Gastroesophageal sphincter (tissue), 4 donors: ENCODE results near the gene MCCD1. TPM values are rescaled to one million over a fixed set of nuclear protein-coding genes. Genes with fewer than 3 reads are reported as not detected.
"Not testable (repeated sequence)": the region's sequence is repeated elsewhere in the genome, so short reads cannot be mapped to it uniquely, and the experiment has no call there.

Experiments
- ATAC-seq: fragments of 150-250 bp; one replicate; pipeline ENCODE4 v1.9.1; 2016; ENCODE audit warnings: mild to moderate bottlenecking, moderate library complexity
- H3K27ac ChIP-seq, 4 donors: fragments of 200-600 bp; sonication (generic) in 3 of 4; 1 replicate in 3 of 4; 2 replicates in 1 of 4; pipeline ENCODE4 v1.5.1; 2016 to 2019
- H3K27me3 ChIP-seq: fragments of 200-600 bp; sonication (generic); one replicate; pipeline ENCODE4 v1.5.1; 2019
- H3K36me3 ChIP-seq, 2 donors: fragments of 200-600 bp; sonication (generic); one replicate each; pipeline ENCODE4 v1.5.1; 2019; ENCODE audit warnings: control low read depth in 1 of 2
- H3K4me1 ChIP-seq, 3 donors: fragments of 200-600 bp; sonication (generic); 1 replicate in 2 of 3; 2 replicates in 1 of 3; pipeline ENCODE4 v1.5.1; 2016 to 2019; ENCODE audit warnings: control low read depth in 2 of 3
- H3K4me3 ChIP-seq, 2 donors: fragments of 200-600 bp; sonication (generic); one replicate each; pipeline ENCODE4 v1.5.1; 2019; ENCODE audit warnings: mild to moderate bottlenecking in 1 of 2, moderate library complexity in 1 of 2
- H3K9me3 ChIP-seq, 3 donors: fragments of 200-600 bp; sonication (generic); one replicate each; pipeline ENCODE4 v1.5.1; 2017 to 2019; ENCODE audit warnings: control low read depth in 2 of 3
- EP300 ChIP-seq: sonication (generic); formaldehyde crosslinking; IDR thresholded peaks from one replicate; pipeline ENCODE4 v1.6.1; 2017; ENCODE audit warnings: antibody characterized with exemption, mild to moderate bottlenecking
- POLR2A ChIP-seq, 2 donors: fragments of 450-650 bp; IDR thresholded peaks; one replicate each; pipeline ENCODE4 v1.6.1; 2017; ENCODE audit warnings: antibody characterized with exemption in 2 of 2, mild to moderate bottlenecking in 2 of 2, moderate library complexity in 1 of 2
- POLR2AphosphoS5 ChIP-seq: sonication (generic); formaldehyde crosslinking; IDR thresholded peaks from one replicate; pipeline ENCODE4 v1.6.1; 2017; ENCODE audit warnings: antibody characterized with exemption
- WGBS, 2 donors: methylation state at CpG; one replicate each; pipeline ENCODE4 v1.1.5; 2018; ENCODE audit warnings: low coverage in 1 of 2; 5-methylcytosine and 5-hydroxymethylcytosine counted together
- total RNA-seq, 4 donors: library from RNA; depleted of rRNA; stranded (reverse); fragments of >200 nt; gene quantifications; one replicate each; pipeline ENCODE4 v1.1.0, GENCODE V29; 2016
- TF ChIP-seq, protein P1 (sequence below), 4 experiments: fragments of 200-600 bp in 2 of 4; fragments of 450-650 bp in 2 of 4; sonication (generic) in 1 of 4; IDR thresholded peaks; one replicate each; pipeline ENCODE4 v1.5.1; 2017 to 2019; ENCODE audit warnings: antibody characterized with exemption in 4 of 4, mild to moderate bottlenecking in 2 of 4, moderate library complexity in 2 of 4

The MCCD1 gene
- total RNA-seq, 4 donors from 2014 or later, result not detected

GRCh38 chr6:31485055-31485454, 43.7 kb upstream of the MCCD1 start:
- H3K9me3 ChIP-seq, result no peaks in the 10 kb centered on the region
- H3K4me1 ChIP-seq, result no peaks in the 10 kb centered on the region
- ATAC-seq, result no peak
- H3K36me3 ChIP-seq, result no peaks in the 10 kb centered on the region
- no peak overlapping the region for H3K4me3 ChIP-seq
- 75% methylated on average over 1 of the region's 1 CpG for WGBS, 2 donors
- H3K27ac ChIP-seq, result no peak overlapping the region
- peaks cover 8% of the 10 kb centered on the region for H3K27me3 ChIP-seq
- TF ChIP-seq POLR2AphosphoS5 (no peak), EP300 (no peak)
- TF ChIP-seq, protein P1, sequence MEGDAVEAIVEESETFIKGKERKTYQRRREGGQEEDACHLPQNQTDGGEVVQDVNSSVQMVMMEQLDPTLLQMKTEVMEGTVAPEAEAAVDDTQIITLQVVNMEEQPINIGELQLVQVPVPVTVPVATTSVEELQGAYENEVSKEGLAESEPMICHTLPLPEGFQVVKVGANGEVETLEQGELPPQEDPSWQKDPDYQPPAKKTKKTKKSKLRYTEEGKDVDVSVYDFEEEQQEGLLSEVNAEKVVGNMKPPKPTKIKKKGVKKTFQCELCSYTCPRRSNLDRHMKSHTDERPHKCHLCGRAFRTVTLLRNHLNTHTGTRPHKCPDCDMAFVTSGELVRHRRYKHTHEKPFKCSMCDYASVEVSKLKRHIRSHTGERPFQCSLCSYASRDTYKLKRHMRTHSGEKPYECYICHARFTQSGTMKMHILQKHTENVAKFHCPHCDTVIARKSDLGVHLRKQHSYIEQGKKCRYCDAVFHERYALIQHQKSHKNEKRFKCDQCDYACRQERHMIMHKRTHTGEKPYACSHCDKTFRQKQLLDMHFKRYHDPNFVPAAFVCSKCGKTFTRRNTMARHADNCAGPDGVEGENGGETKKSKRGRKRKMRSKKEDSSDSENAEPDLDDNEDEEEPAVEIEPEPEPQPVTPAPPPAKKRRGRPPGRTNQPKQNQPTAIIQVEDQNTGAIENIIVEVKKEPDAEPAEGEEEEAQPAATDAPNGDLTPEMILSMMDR (IDR thresholded peaks at IDR 0.05), result no peak

DNA sequence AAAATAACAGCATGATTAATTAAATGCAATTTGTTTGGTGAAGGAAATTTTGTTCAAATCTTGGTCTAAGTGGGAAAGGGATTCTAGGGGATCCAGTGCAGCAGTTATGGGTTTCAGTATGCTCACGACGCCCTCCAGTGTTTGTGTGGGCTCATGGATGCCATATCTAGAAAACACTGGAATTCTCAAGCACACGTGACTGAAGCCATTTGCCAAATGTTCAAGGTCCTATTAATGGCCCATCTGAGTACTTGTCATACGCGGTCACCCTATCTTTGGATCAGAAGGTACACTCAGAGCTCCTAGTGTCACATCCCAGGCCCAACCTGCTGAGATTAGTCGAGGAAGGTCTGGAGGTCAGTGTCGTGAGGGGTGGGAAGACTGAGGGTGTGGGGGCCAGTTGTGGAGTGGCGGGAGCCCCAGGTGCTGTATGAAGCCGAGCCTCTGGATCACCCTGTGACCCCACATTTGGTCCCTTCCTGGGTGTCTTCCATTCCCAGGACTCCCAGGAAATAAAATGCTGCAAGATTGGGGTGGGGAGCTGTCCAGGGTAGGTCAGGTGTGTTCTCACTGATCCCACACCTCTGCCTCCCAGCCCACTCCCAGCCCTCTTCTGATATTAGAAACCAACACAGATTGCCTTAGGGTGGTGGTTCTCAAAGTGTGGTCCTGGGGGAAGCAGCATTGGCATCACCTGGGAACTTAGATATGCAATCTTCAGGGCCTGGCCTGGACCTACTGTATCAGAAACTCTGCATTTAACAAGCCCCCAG, 42.5 kb upstream of the MCCD1 start:
- H3K27me3 ChIP-seq, result peaks cover 12% of the 10 kb centered on the region
- not testable (repeated sequence) for H3K36me3 ChIP-seq, H3K4me3 ChIP-seq, H3K9me3 ChIP-seq, H3K4me1 ChIP-seq, ATAC-seq, H3K27ac ChIP-seq
- no CpG with 5 or more reads among the region's 9 CpGs for WGBS, 2 donors

DNA sequence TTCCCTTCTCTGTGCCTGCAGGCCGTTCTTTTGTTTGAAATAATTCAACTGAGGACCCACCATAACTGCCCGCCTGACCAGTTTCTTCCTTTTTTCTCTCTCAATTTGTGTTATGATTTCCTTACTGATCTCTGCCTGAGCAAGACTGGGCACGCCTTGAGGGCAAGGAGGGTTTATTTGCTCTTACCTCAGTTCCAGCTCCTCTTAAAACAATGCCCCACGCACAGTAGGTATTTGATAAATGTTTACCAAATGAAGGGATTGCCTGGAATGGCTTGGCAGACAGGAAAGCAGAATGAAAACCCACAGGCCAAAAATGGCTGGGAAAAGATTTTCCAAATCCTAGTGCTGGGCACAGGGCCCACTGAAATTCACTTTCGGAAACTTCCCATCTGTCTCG, 41.1 kb upstream of the MCCD1 start:
- H3K4me3 ChIP-seq, H3K36me3 ChIP-seq, H3K9me3 ChIP-seq, ATAC-seq, H3K4me1 ChIP-seq, H3K27ac ChIP-seq: not testable (repeated sequence)
- WGBS, 2 donors, result 79 to 82% methylated on average over 4 to 6 of the region's 6 CpGs
- H3K27me3 ChIP-seq, result peaks cover 18% of the 10 kb centered on the region

DNA sequence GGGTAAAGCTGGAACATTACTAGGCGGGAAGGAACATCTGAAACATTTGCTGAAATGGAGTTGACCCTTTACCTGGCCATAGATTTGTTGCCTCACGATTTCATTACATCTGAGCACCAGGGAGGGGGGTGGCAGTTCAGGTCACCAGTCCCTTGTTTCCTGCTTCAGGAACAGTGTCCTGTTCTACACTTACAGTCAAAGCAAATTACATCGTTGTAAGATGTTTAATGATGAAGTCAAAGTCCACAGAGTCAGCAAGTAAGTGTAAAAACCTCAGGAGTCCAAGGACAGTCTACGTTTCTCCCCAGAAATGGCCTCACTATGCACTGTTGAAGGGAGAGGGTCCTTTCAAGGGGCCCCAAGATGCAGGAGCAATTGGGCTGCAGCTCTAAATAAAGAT, 39.7 kb upstream of the MCCD1 start:
- peaks cover 23% of the 10 kb centered on the region for H3K27me3 ChIP-seq

DNA sequence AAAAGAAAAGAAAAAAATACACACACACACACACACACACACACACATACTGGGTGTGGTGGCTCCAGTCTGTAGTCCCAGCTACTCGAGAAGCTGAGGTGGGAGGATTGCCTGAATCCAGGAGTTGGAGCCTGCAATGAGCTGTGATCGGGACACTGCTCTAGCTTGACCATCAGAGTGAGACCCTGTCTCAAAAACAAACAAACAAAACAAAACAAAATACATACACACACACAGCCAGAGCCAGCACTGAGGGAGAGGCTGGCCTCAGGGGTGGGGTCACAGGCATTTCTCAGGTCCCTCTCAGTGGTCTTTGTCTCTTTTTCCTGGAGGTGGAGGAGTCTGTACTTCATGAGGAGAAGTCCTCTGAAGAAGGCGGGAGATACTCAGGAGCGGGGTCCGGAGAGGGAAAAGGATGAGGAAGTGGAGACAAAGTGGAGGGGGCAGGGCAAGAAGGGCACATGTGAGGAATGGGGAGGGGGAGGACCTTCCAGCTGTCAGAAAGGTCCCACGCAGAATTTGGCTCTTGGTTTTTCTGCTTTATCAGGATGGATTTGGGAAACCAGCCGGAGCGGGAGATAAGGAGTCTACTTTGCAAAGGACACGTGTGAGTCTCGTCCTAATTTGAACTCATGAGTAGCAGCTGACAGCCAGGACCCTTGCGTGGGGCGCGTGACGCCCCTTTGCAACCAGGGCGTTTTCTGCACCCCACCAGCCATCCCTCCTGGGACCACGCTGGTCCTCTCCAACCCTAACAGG, 38.5 kb upstream of the MCCD1 start:
- no peaks in the 10 kb centered on the region for H3K9me3 ChIP-seq
- H3K27ac ChIP-seq, result no peak overlapping the region
- WGBS, 2 donors, result 45 to 87% methylated on average over 5 to 10 of the region's 16 CpGs
- ATAC-seq, result no peak
- H3K27me3 ChIP-seq, result peaks cover 33% of the 10 kb centered on the region
- H3K36me3 ChIP-seq, result no peaks in the 10 kb centered on the region
- H3K4me1 ChIP-seq, result peaks cover 0 to 27% (median 0%) of the 10 kb centered on the region in 3 donors
- H3K4me3 ChIP-seq, result no peak overlapping the region
- TF ChIP-seq POLR2AphosphoS5 (no peak), POLR2A (IDR thresholded peaks at IDR 0.05) (no peak), EP300 (no peak)
- TF ChIP-seq, protein P1 (IDR thresholded peaks at IDR 0.05), result no peak

More for the DNA sequence above, 39.7 kb upstream of the MCCD1 start:
- Histone ChIP-seq H3K9me3 (no peaks in the 10 kb centered on the region), H3K27ac (no peak overlapping the region), H3K4me3 (no peak overlapping the region), H3K4me1 (peaks cover 0 to 17% (median 0%) of the 10 kb centered on the region in 3 donors), H3K36me3 (no peaks in the 10 kb centered on the region)
- no peak for ATAC-seq
- TF ChIP-seq POLR2A (IDR thresholded peaks at IDR 0.05) (no peak), EP300 (no peak), POLR2AphosphoS5 (no peak)
- TF ChIP-seq, protein P1 (IDR thresholded peaks at IDR 0.05), result no peak
- 62 to 83% methylated on average over 1 to 4 of the region's 4 CpGs for WGBS, 2 donors

GRCh38 chr6:31493550-31493874, 35.2 kb upstream of the MCCD1 start:
- 0 to 2% methylated on average over 2 of the region's 2 CpGs for WGBS, 2 donors
- Histone ChIP-seq H3K4me1 (peaks cover 0 to 41% (median 0%) of the 10 kb centered on the region in 3 donors), H3K27me3 (peaks cover 62% of the 10 kb centered on the region), H3K27ac (peak overlapping the region in 1 of 4 donors; percentile 82), H3K4me3 (peak overlapping the region in 1 of 2 donors; percentile 54)
- not testable (repeated sequence) for ATAC-seq, H3K36me3 ChIP-seq, H3K9me3 ChIP-seq
